Breast epithelium (tissue), 4 donors: ENCODE data around the gene MAML3. TPM values are rescaled to one million over a fixed set of nuclear protein-coding genes. Genes with fewer than 3 reads are reported as not detected.

Experiments used
- DNase-seq, 2 donors: peaks; one replicate each; pipeline ENCODE4 v3.0.0-alpha.2; 2019; ENCODE audit warnings: low spot score in 2 of 2
- H3K27ac ChIP-seq, 2 donors: fragments of 200-600 bp; sonication (generic) in 1 of 2; one replicate each; pipeline ENCODE4 v1.5.1; 2016 to 2019; ENCODE audit warnings: mild to moderate bottlenecking in 1 of 2
- H3K27me3 ChIP-seq, 2 donors: fragments of 200-600 bp; sonication (generic) in 1 of 2; one replicate each; pipeline versions ENCODE4 v1.5.1 to v1.6.0; 2017 to 2019; ENCODE audit warnings: control low read depth in 1 of 2, mild to moderate bottlenecking in 1 of 2
- H3K36me3 ChIP-seq: fragments of 200-600 bp; one replicate; pipeline ENCODE4 v1.5.1; 2019
- H3K4me1 ChIP-seq, 2 donors: fragments of 200-600 bp; sonication (generic); one replicate each; pipeline ENCODE4 v1.5.1; 2016 to 2019; ENCODE audit warnings: control low read depth in 1 of 2
- H3K4me3 ChIP-seq, 3 donors: fragments of 200-600 bp; sonication (generic); 1 replicate in 2 of 3; 2 replicates in 1 of 3; pipeline ENCODE4 v1.5.1; 2016 to 2019; ENCODE audit warnings: mild to moderate bottlenecking in 3 of 3, moderate library complexity in 2 of 3
- H3K9me3 ChIP-seq, 2 donors: fragments of 200-600 bp; sonication (generic) in 1 of 2; one replicate each; pipeline ENCODE4 v1.5.1; 2016 to 2019; ENCODE audit warnings: control low read depth in 1 of 2
- CTCF ChIP-seq, 3 donors: fragments of 450-650 bp; IDR thresholded peaks; one replicate each; pipeline ENCODE4 v1.5.1; 2016 to 2017; ENCODE audit warnings: antibody characterized with exemption in 3 of 3, mild to moderate bottlenecking in 3 of 3, moderate library complexity in 3 of 3
- POLR2A ChIP-seq: fragments of 450-650 bp; IDR thresholded peaks from one replicate; pipeline ENCODE4 v1.6.1; 2016; ENCODE audit warnings: antibody characterized with exemption, mild to moderate bottlenecking, moderate library complexity
- POLR2AphosphoS5 ChIP-seq, 3 donors: sonication (generic); formaldehyde crosslinking; IDR thresholded peaks; one replicate each; pipeline ENCODE4 v1.6.1; 2017; ENCODE audit warnings: antibody characterized with exemption in 3 of 3
- intact Hi-C: fragments of 100-400 bp; cut with DNase I; formaldehyde crosslinking; loops from one replicate; pipeline ENCODE4 v1.15.1; 2023; ENCODE audit warnings: low total_unique reads
- total RNA-seq, 3 donors: library from RNA; depleted of rRNA; stranded (reverse); fragments of >200 nt; gene quantifications; one replicate each; pipeline ENCODE4 v1.1.0, GENCODE V29; 2016

The MAML3 gene
- total RNA-seq, 3 donors from 2014 or later = 5.0 to 16.8 (median 11.1) TPM

- H3K27ac ChIP-seq = no peak overlapping the region
- H3K9me3 ChIP-seq = no peaks in the 10 kb centered on the region
- H3K4me1 ChIP-seq = no peaks in the 10 kb centered on the region
- H3K36me3 ChIP-seq = no peaks in the 10 kb centered on the region
- H3K27me3 ChIP-seq = no peaks in the 10 kb centered on the region
- no peak for DNase-seq
- intact Hi-C loops = no loop called here
- TF ChIP-seq CTCF (IDR thresholded peaks at IDR 0.05) (no peak), POLR2AphosphoS5 (IDR thresholded peaks at IDR 0.05) (no peak), POLR2A (no peak)
- H3K4me3 ChIP-seq = no peak overlapping the region
These were observed 485.3 kb downstream of the MAML3 start for GRCh38 chr4:139668658-139669201.

DNA sequence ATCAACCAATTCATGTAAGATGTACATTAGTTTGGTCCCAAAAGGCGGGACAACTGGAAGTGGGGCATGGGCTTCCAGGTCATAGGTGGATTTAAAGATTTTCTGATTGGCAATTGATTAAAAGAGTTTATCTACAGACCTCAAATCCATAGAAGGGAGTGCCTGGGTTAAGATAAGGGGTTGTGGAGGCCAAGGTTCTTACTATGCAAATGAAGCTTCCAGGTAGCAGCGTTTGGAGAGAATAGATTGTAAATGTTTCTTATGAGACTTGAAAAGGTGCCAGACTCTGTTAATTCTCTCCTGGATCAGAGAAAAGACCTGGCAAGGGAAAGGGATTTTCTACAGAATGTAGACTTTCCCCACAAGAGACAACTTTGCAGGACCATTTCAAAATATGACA lies 485.9 kb downstream of the MAML3 start:
- no peaks in the 10 kb centered on the region for H3K27me3 ChIP-seq
- no peak for TF ChIP-seq CTCF (IDR thresholded peaks at IDR 0.05)
- no peak for TF ChIP-seq POLR2AphosphoS5 (IDR thresholded peaks at IDR 0.05)
- no peak for TF ChIP-seq POLR2A

More for the DNA sequence above, 485.9 kb downstream of the MAML3 start:
- intact Hi-C loops = no loop called here
- Histone ChIP-seq H3K9me3 (no peaks in the 10 kb centered on the region), H3K36me3 (no peaks in the 10 kb centered on the region), H3K4me1 (no peaks in the 10 kb centered on the region), H3K4me3 (no peak overlapping the region), H3K27ac (no peak overlapping the region)
- no peak for DNase-seq

Other genes starting within 250 kb of the MAML3 start
- 10 to 100 TPM; 44.6 to 64.0 (median 47.5) TPM for gene SCOC, start 219.5 kb upstream of the MAML3 start, total RNA-seq